ENCODE measurements around the gene BAG5.

The BAG5 gene

DNA sequence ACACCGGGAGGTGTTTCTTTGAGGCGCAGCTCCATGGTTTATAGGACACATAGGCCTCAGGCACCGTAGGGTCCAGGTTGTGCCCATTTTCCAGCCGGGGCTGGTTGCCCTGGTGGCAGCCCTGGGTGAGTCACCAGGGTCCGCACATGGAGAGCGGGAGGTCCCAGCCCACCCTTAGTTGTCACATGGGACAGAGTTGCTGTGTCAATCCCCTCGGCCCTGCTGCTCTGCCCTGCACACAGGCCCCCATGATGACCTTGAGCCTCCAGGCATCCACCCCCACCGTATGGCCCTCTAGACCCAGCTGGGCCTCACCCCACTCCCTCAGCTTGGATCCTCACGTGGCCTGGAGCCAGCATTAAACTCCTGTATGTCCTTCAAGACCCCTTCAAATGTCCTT, 25.8 kb downstream of the BAG5 start:
- Mint-ChIP-seq H3K4me1 (peaks cover 2% of the 10 kb centered on the region), H3K4me3 (no peak overlapping the region), H3K36me3 (peaks cover 2% of the 10 kb centered on the region), H3K9me3 (no peaks in the 10 kb centered on the region), H3K27ac (no peak overlapping the region), H3K27me3 (peaks cover 3% of the 10 kb centered on the region)
- no peak for ATAC-seq (ENCODE audit: low read depth)
- no peak for DNase-seq (ENCODE audit: low spot score in 2 of 2)

- H3K4me3 Mint-ChIP-seq, result no peak overlapping the region
- no peaks in the 10 kb centered on the region for H3K9me3 Mint-ChIP-seq
- peaks cover 3% of the 10 kb centered on the region for H3K36me3 Mint-ChIP-seq
These were observed 26.4 kb downstream of the BAG5 start for GRCh38 chr14:103535891-103536565.

GRCh38 chr14:103535081-103535890, 27.2 kb downstream of the BAG5 start:
- H3K27me3 Mint-ChIP-seq, result peaks cover 2% of the 10 kb centered on the region
- peaks cover 12% of the 10 kb centered on the region for H3K4me1 Mint-ChIP-seq
- ATAC-seq (ENCODE audit: low read depth), result no peak
- peaks cover 3% of the 10 kb centered on the region for H3K36me3 Mint-ChIP-seq
- no peaks in the 10 kb centered on the region for H3K9me3 Mint-ChIP-seq
- DNase-seq (ENCODE audit: low spot score in 2 of 2), result no peak
- H3K4me3 Mint-ChIP-seq, result no peak overlapping the region
- H3K27ac Mint-ChIP-seq, result no peak overlapping the region

More at GRCh38 chr14:103535891-103536565, 26.4 kb downstream of the BAG5 start:
- DNase-seq (ENCODE audit: low spot score in 2 of 2), result no peak
- no peak overlapping the region for H3K27ac Mint-ChIP-seq
- ATAC-seq (ENCODE audit: low read depth), result no peak
- peaks cover 2% of the 10 kb centered on the region for H3K27me3 Mint-ChIP-seq
- H3K4me1 Mint-ChIP-seq, result peaks cover 9% of the 10 kb centered on the region

GRCh38 chr14:103534576-103535061, 27.8 kb downstream of the BAG5 start:
- Mint-ChIP-seq H3K4me1 (peaks cover 17% of the 10 kb centered on the region), H3K27me3 (peaks cover 2% of the 10 kb centered on the region), H3K4me3 (no peak overlapping the region), H3K9me3 (no peaks in the 10 kb centered on the region), H3K36me3 (peaks cover 3% of the 10 kb centered on the region), H3K27ac (no peak overlapping the region)
- ATAC-seq (ENCODE audit: low read depth) (no peak), DNase-seq (ENCODE audit: low spot score in 2 of 2) (no peak)

DNA sequence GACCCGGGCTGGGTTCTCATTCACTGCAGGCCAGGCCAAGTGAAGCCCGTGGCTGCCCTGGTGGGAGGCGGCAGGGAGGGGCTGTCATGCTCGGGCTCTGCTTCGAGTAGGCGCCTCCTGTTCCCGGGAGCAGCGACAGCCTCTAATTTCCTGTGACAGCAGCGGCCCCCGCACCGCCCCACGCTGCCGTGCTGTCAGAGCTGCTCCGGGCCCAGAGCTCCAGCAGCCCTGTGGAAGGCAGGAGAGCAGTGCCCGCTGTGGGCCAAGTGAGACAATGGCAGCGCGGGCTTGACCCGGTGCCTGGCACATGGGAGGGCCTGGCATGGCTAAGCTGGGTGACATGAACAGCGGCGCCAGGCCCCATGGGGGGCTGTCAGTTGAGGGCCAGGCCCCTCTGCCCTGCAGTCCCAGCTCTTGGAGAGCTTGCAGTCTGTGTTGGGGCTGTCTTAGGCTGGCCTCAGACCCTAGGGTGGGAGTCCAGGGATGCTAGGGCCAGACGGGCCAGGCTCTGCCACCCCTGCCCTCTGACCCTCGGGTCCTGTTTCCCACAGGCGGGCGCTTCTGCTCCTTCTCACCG, 28.4 kb downstream of the BAG5 start:
- Mint-ChIP-seq H3K36me3 (peaks cover 3% of the 10 kb centered on the region), H3K4me3 (no peak overlapping the region), H3K27me3 (no peaks in the 10 kb centered on the region), H3K4me1 (peaks cover 18% of the 10 kb centered on the region), H3K9me3 (no peaks in the 10 kb centered on the region), H3K27ac (no peak overlapping the region)
- DNase-seq (ENCODE audit: low spot score in 2 of 2) (no peak), ATAC-seq (ENCODE audit: low read depth) (no peak)

DNA sequence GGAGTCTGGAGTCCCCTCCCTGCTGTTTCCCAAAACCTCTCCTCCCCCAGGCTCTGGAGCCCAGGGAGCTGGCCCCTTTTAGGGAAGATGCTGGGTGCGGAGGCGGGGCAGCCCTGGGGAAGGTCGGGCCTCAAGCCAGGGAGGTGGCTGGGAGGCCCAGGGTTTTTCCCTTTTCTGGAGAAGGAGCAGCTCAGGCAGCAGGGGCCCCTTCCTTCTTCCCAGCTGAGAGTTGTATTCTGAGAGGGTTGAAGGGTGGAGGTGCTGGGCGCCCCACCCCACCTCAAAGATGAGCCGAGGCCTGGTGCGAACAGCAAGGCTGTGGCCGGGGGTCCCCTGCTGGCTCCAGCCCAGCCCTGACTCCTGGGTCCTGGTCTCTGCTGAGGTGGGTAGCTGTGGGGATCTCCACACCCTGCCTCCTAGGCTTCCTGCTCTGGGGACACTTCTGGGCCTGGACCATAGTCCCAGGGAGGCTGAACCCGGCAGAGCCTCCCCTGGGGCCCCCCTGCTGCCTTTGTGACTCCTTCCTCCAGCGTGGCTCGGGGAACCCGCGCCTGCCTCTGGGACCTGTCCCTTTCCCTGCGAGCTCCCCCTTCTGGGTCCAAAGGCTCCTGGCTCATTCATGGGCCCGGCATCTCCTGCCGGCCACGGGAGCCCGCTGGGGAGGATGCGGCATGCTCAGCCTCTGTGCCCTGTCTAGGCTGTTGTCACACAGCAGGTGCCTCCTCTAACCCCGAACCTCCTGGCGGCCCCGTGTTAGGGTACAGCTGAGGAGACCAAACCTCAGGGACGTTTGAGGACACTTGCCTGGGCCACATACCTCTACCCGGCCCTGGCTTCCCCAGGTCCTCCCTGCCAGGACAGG, 29.1 kb downstream of the BAG5 start:
- ATAC-seq (ENCODE audit: low read depth), result no peak
- H3K36me3 Mint-ChIP-seq, result peaks cover 3% of the 10 kb centered on the region
- H3K4me1 Mint-ChIP-seq, result peaks cover 18% of the 10 kb centered on the region
- H3K4me3 Mint-ChIP-seq, result no peak overlapping the region
- DNase-seq (ENCODE audit: low spot score in 2 of 2), result no peak
- H3K9me3 Mint-ChIP-seq, result no peaks in the 10 kb centered on the region
- no peaks in the 10 kb centered on the region for H3K27me3 Mint-ChIP-seq
- H3K27ac Mint-ChIP-seq, result no peak overlapping the region

DNA sequence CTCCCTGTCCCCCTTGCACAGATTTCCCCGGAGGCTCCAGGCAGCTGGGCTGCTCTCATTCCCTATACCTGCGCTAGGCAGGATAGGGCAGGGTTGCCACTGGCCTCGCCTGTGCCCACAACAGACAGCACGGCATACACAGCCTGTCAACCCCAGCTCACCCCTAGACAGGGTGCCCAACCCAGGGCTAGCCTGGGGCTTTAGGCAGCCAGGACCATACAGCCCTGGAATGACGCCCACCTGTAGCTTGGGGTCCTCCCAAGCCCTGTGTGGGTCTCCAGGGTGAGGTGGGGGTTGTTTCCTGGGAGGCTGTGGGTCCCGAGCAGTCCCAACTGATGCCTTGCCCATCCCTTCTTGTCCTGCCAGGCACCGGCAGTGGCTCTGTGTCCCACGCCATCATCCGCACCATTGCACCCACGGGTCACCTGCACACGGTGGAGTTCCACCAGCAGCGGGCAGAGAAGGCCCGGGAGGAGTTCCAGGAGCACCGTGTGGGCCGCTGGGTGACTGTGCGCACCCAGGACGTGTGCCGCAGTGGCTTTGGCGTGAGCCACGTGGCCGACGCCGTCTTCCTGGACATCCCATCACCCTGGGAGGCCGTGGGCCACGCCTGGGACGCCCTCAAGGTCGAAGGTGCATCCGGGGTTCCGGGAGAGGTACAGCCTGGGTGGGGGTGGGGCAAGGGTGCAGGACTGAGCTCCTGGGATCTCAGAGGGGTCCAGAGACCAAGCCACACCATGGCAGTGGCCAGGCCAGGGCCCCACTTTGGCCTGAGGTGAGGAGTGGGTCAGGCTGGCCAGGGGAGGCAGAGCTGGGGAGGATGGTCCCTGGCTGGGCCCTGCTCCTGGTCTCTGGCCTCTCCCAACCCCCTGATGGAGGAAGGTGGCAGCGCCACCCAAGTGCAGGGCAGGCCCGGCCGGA, 30.0 kb downstream of the BAG5 start:
- DNase-seq (ENCODE audit: low spot score in 2 of 2) (no peak), ATAC-seq (ENCODE audit: low read depth) (no peak)
- Mint-ChIP-seq H3K9me3 (no peaks in the 10 kb centered on the region), H3K36me3 (peaks cover 3% of the 10 kb centered on the region), H3K27ac (no peak overlapping the region), H3K4me1 (peaks cover 25% of the 10 kb centered on the region), H3K4me3 (no peak overlapping the region), H3K27me3 (no peaks in the 10 kb centered on the region)

DNA sequence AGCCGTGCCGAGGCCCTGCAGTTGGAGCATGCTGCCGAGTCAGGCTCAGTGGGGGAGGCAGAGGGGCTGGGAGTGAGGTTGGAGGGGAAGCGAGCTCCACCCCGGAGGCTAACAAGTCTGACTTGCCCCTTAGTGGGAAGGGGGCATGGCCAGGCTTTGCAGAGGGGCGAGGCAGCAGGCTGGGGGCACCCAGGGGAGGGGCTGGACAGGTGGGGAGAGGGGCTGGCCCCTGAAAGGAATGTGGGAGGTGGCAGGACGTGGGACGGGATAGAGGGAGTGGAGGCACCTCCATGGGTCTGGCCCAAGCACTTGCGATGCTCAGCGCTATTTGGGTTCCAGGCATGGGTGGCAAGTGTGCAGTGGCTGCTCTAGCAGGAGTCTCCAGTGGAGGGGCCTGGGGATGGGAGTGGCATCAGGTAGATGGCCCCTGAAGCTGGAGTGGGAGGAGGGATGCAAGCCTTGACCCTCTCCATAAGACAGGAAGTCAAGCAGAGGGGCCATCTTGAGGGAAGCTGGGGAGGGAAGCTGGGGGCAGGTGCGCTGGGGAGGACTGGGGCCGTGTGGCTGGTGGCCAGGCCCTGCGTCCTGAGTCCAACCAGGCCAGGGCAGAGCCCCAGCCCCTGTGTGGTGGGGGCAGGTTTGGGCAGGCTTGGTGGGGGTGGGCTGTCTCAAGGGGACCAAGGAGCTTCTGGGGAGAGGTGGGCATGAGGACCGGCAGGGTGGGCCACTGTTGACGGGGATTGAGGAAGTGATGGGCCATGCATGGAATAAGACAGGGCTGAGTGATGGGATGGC, 30.8 kb downstream of the BAG5 start:
- H3K27me3 Mint-ChIP-seq, result no peaks in the 10 kb centered on the region
- H3K4me3 Mint-ChIP-seq, result peak overlapping the region; percentile 43
- peaks cover 3% of the 10 kb centered on the region for H3K36me3 Mint-ChIP-seq
- no peaks in the 10 kb centered on the region for H3K9me3 Mint-ChIP-seq
- DNase-seq (ENCODE audit: low spot score in 2 of 2), result no peak
- no peak for ATAC-seq (ENCODE audit: low read depth)
- H3K27ac Mint-ChIP-seq, result no peak overlapping the region
- peaks cover 31% of the 10 kb centered on the region for H3K4me1 Mint-ChIP-seq

- no peaks in the 10 kb centered on the region for H3K27me3 Mint-ChIP-seq
- H3K4me1 Mint-ChIP-seq, result peaks cover 31% of the 10 kb centered on the region
- peaks cover 3% of the 10 kb centered on the region for H3K36me3 Mint-ChIP-seq
- H3K4me3 Mint-ChIP-seq, result no peak overlapping the region
- H3K9me3 Mint-ChIP-seq, result no peaks in the 10 kb centered on the region
- no peak for DNase-seq (ENCODE audit: low spot score in 2 of 2)
- no peak for ATAC-seq (ENCODE audit: low read depth)
- H3K27ac Mint-ChIP-seq, result no peak overlapping the region
These were observed 31.6 kb downstream of the BAG5 start for GRCh38 chr14:103530831-103531230.

DNA sequence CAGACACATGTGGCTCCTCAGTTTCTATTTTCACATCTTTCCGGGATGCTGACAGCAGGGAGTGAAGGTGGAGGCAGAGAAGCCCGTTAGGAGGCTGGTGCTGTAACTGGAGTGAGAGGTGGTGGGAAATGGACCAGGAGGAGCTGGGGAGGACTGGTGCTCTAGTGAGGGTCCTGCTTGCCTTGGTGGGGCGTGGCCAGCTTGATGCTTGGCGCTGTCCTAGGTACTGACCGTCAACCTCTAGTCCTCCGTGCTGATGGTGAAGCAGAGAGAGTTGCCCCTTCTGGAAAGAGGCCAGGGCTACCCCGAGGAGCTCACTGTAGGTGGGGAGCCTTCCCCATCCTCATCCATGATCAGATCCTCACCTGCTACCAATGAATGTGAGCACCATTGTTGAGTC, 32.1 kb downstream of the BAG5 start:
- DNase-seq (ENCODE audit: low spot score in 2 of 2), result no peak
- Mint-ChIP-seq H3K27ac (no peak overlapping the region), H3K9me3 (no peaks in the 10 kb centered on the region)

GRCh38 chr14:103529383-103530365, 32.8 kb downstream of the BAG5 start:
- H3K9me3 Mint-ChIP-seq, result no peaks in the 10 kb centered on the region
- peak overlapping the region; percentile 95 for H3K4me3 Mint-ChIP-seq
- H3K36me3 Mint-ChIP-seq, result peaks cover 3% of the 10 kb centered on the region
- H3K27me3 Mint-ChIP-seq, result no peaks in the 10 kb centered on the region
- H3K4me1 Mint-ChIP-seq, result peaks cover 31% of the 10 kb centered on the region
- H3K27ac Mint-ChIP-seq, result peak overlapping the region; percentile 92
- DNase-seq (ENCODE audit: low spot score in 2 of 2), result no peak
- ATAC-seq (ENCODE audit: low read depth), result no peak

More for the DNA sequence above, 32.1 kb downstream of the BAG5 start:
- Mint-ChIP-seq H3K4me3 (peak overlapping the region; percentile 95), H3K27me3 (no peaks in the 10 kb centered on the region), H3K4me1 (peaks cover 31% of the 10 kb centered on the region), H3K36me3 (peaks cover 3% of the 10 kb centered on the region)
- ATAC-seq (ENCODE audit: low read depth), result no peak
